Activated gamma-delta T cell treated with anti-CD3 and anti-CD28 coated beads, Interleukin-2, amount 50 U/mL, for 16 hours (primary cell): ENCODE data around the gene RGPD4.

Source experiments
- DNase-seq: peaks from one replicate; pipeline ENCODE4 v3.0.0-alpha.2; 2020; ENCODE audit warnings: low read depth

RGPD4 gene

DNA sequence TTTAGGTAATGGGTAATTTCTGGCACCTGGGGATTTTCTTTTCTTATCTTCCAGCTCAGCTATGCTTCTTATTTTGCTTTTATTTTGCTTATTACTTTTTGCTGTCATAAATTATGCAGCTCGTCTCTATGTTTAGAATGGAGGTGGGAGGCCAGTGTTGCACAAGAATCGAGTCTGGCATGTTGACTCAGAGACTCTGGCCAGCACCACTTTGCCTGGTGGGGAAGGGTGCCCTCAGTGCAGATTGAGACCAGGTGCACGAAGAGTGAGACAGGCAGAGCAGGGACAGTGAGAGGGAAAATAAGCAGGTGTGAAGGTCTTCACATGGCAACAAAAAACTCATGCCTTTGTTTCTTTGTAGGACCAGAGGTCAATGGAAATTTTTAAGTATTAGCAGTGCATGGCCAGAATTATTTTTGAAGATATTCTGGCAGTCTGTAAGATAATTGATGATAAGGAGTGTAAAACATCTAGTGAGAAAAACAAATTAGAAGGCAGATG lies 100.4 kb downstream of the RGPD4 start:
- no peak for DNase-seq

DNA sequence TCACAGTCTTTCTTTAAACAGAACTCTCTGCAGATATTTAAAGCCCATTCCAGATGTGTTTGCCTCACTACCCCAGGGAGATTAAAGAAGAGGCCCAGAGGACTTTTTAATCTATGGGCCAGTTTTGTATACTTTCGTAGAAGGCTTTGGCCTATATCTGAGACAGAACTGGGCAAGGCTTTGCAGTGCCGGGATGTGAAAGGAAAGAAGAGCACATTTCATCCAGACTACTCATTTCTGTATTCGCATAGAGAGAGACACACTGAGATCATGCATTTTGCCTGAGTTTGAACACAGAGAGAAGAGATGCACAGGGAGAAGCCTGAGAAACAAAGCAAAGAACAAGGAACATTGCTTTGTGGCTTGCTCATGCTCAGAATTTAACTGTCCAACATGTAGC lies 104.7 kb downstream of the RGPD4 start:
- no peak for DNase-seq

DNA sequence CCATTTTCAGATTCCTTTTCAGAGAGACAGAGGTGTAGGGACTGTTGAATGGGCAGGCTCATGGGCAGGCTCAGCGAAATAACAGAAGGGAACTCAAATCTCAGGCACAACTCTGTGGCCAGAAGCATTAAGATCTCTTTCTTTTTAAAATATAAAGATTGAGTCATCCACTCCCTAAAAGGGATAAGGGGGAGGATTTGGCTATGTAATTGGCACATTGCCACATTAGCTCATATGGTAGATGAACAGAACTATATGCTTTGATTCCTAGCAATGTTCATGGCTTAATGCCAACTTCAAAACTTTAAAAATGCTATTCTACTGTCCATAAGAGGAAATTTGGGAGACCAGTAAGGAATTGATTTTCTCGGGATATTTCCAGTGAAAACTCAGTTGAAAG lies 105.8 kb downstream of the RGPD4 start:
- no peak for DNase-seq

GRCh38 chr2:107932979-107933378 lies 106.3 kb downstream of the RGPD4 start:
- no peak for DNase-seq

DNA sequence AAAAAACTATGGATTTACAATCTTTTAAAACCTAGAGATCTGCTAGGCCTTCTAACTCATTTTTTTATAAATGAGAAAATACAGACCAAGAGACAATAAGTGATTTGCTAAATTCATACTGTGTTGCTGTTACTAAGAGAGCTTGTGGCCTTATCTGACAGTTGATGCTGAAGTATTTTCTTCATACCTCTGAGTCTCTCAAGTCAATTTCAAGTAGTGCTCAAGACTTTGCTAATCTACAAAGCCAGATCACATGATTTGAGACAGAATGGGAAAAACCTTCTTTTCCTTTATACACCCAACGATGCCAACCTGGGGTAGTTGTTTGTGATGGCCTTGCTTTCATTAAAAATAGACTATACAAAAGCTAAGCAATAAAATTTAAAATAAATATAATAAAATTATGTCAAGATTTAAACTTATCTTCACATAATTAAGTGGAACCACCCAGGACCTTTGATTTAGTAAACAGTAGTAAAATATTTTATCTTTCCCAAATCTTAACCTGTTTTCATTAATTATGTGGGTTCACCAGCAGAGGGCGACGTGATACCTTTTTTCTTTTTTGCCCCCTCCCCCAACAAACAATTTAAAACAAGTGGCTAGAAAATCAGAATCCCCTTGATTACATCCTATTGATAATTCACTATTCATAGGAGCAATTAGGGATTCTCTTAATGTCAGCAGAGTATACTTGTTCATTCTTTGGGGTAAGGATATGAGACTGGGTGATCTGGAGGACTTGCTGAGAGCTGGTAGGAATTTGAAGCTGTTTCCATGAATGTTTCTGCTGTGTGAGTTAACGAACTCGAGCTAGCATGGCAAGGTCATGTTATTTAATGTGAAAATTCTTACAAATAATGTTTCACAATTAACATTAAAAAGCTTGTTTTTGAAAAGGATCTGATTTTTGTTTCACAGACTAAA lies 110.0 kb downstream of the RGPD4 start:
- DNase-seq, result no peak
